ENCODE data around the gene ADGRG4.

DNA sequence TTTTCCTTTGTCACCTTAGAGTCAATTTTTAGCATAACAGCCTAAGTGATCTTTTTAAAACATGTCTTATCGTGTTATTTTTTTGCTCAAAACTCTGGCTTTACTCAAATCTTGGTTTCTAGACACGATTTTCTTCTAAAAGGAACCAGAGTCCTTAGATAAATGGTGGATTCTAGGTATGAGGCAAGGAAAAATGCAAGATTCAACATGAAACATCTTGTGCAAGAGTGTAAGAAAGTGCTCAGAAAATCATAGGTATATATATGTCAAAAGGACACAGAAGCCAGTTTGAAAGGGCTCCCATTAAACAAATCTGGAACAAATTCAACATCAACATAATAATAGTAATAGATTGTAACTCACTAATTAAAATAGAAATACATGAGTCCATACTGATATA is 8.1 kb upstream of the ADGRG4 start:
- TF ChIP-seq, protein P1, sequence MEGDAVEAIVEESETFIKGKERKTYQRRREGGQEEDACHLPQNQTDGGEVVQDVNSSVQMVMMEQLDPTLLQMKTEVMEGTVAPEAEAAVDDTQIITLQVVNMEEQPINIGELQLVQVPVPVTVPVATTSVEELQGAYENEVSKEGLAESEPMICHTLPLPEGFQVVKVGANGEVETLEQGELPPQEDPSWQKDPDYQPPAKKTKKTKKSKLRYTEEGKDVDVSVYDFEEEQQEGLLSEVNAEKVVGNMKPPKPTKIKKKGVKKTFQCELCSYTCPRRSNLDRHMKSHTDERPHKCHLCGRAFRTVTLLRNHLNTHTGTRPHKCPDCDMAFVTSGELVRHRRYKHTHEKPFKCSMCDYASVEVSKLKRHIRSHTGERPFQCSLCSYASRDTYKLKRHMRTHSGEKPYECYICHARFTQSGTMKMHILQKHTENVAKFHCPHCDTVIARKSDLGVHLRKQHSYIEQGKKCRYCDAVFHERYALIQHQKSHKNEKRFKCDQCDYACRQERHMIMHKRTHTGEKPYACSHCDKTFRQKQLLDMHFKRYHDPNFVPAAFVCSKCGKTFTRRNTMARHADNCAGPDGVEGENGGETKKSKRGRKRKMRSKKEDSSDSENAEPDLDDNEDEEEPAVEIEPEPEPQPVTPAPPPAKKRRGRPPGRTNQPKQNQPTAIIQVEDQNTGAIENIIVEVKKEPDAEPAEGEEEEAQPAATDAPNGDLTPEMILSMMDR (IDR thresholded peaks at IDR 0.05), result no peak
- TF ChIP-seq POLR2A (IDR thresholded peaks at IDR 0.05) (no peak), POLR2AphosphoS5 (IDR thresholded peaks at IDR 0.05) (no peak)

Data from prostate gland (tissue), 2 donors.